Measurements from ENCODE around the gene COQ7.

Gene COQ7

GRCh38 chr16:19077879-19078278 lies 10.5 kb downstream of the COQ7 start:
- no peak overlapping the region for H3K27ac ChIP-seq (ENCODE audit: low read depth, low read length)
- no peaks in the 10 kb centered on the region for H3K9me2 ChIP-seq (replicated peaks; ENCODE audit: control insufficient read depth, low read length)
- no peaks in the 10 kb centered on the region for H3K4me1 ChIP-seq (ENCODE audit: control insufficient read depth, low read length)
- no peaks in the 10 kb centered on the region for H3K27me3 ChIP-seq (ENCODE audit: control insufficient read depth, low read length)
- H4K20me1 ChIP-seq (ENCODE audit: control insufficient read depth, insufficient read depth, low read depth, low read length), result no peaks in the 10 kb centered on the region
- no peak overlapping the region for H3K4me2 ChIP-seq (ENCODE audit: low read length)
- TF ChIP-seq CTCF (IDR thresholded peaks at IDR 0.05; ENCODE audit: low read depth, low read length, poor library complexity, severe bottlenecking) (no peak), EZH2phosphoT487 (IDR thresholded peaks at IDR 0.05; ENCODE audit: borderline replicate concordance, low read length) (no peak)
- no peaks in the 10 kb centered on the region for H3F3A ChIP-seq (ENCODE audit: control insufficient read depth, insufficient read depth)
- H3K36me3 ChIP-seq (ENCODE audit: control insufficient read depth, low read length), result peaks cover 15% of the 10 kb centered on the region; the same call in 1 of the 2 replicates
- H3K4me3 ChIP-seq (ENCODE audit: low read length), result no peak overlapping the region
- H3K9me3 ChIP-seq (ENCODE audit: control insufficient read depth, insufficient read depth, low read length), result no peaks in the 10 kb centered on the region
- H3K79me2 ChIP-seq (ENCODE audit: control insufficient read depth, low read length), result no peaks in the 10 kb centered on the region

GRCh38 chr16:19083670-19084069 lies 16.3 kb downstream of the COQ7 start:
- Histone ChIP-seq H3K4me2 (ENCODE audit: low read length) (no peak overlapping the region), H3K27ac (ENCODE audit: low read depth, low read length) (no peak overlapping the region), H3K9me3 (ENCODE audit: control insufficient read depth, insufficient read depth, low read length) (no peaks in the 10 kb centered on the region), H3K9me2 (replicated peaks; ENCODE audit: control insufficient read depth, low read length) (no peaks in the 10 kb centered on the region), H3K4me1 (ENCODE audit: control insufficient read depth, low read length) (peaks cover 25% of the 10 kb centered on the region), H3K36me3 (ENCODE audit: control insufficient read depth, low read length) (0 out of 2 replicates have a peak, but pooled peaks cover 3% of the 10 kb centered on the region), H3K79me2 (ENCODE audit: control insufficient read depth, low read length) (no peaks in the 10 kb centered on the region), H3K4me3 (ENCODE audit: low read length) (no peak overlapping the region), H3F3A (ENCODE audit: control insufficient read depth, insufficient read depth) (no peaks in the 10 kb centered on the region; the same call in 1 of the 2 replicates), H4K20me1 (ENCODE audit: control insufficient read depth, insufficient read depth, low read depth, low read length) (no peaks in the 10 kb centered on the region), H3K27me3 (ENCODE audit: control insufficient read depth, low read length) (peaks cover 3% of the 10 kb centered on the region; the same call in 1 of the 2 replicates)
- no peak for TF ChIP-seq EZH2phosphoT487 (IDR thresholded peaks at IDR 0.05; ENCODE audit: borderline replicate concordance, low read length)
- no peak for TF ChIP-seq CTCF (IDR thresholded peaks at IDR 0.05; ENCODE audit: low read depth, low read length, poor library complexity, severe bottlenecking)

GRCh38 chr16:19084139-19084538 lies 16.7 kb downstream of the COQ7 start:
- H3K27ac ChIP-seq (ENCODE audit: low read depth, low read length), result no peak overlapping the region
- no peaks in the 10 kb centered on the region for H4K20me1 ChIP-seq (ENCODE audit: control insufficient read depth, insufficient read depth, low read depth, low read length)
- peaks cover 25% of the 10 kb centered on the region for H3K4me1 ChIP-seq (ENCODE audit: control insufficient read depth, low read length)
- H3K9me2 ChIP-seq (replicated peaks; ENCODE audit: control insufficient read depth, low read length), result no peaks in the 10 kb centered on the region
- H3F3A ChIP-seq (ENCODE audit: control insufficient read depth, insufficient read depth), result no peaks in the 10 kb centered on the region; the same call in 1 of the 2 replicates
- peaks cover 3% of the 10 kb centered on the region; the same call in 1 of the 2 replicates for H3K27me3 ChIP-seq (ENCODE audit: control insufficient read depth, low read length)
- TF ChIP-seq EZH2phosphoT487 (IDR thresholded peaks at IDR 0.05; ENCODE audit: borderline replicate concordance, low read length) (no peak), CTCF (IDR thresholded peaks at IDR 0.05; ENCODE audit: low read depth, low read length, poor library complexity, severe bottlenecking) (no peak)
- no peak overlapping the region for H3K4me2 ChIP-seq (ENCODE audit: low read length)
- H3K36me3 ChIP-seq (ENCODE audit: control insufficient read depth, low read length), result no peaks in the 10 kb centered on the region
- no peak overlapping the region for H3K4me3 ChIP-seq (ENCODE audit: low read length)
- no peaks in the 10 kb centered on the region for H3K79me2 ChIP-seq (ENCODE audit: control insufficient read depth, low read length)
- no peaks in the 10 kb centered on the region for H3K9me3 ChIP-seq (ENCODE audit: control insufficient read depth, insufficient read depth, low read length)

All from DOHH2 (cell line).